H1 (cell line): ENCODE results near the gene NEU2. TPM values are rescaled to one million over a fixed set of nuclear protein-coding genes. Genes with fewer than 3 reads are reported as not detected.

Experiments used
- CTBP2 ChIP-seq: IDR thresholded peaks from 2 replicates; pipeline ENCODE4 v1.7.0; 2011; ENCODE audit warnings: borderline replicate concordance, mild to moderate bottlenecking, moderate library complexity, mixed read lengths, low read length; ENCODE audit not compliant: insufficient read depth, insufficient read length
- FOSL1 ChIP-seq: IDR thresholded peaks from 2 replicates; pipeline ENCODE4 v1.6.1; 2011; ENCODE audit warnings: mild to moderate bottlenecking, low read depth, low read length, moderate library complexity; ENCODE audit not compliant: insufficient read depth
- NRF1 ChIP-seq: IDR thresholded peaks from 2 replicates; pipeline ENCODE4 v1.6.1; 2011; ENCODE audit warnings: mild to moderate bottlenecking, low read depth, low read length, improper control_type of control experiment
- RXRA ChIP-seq: IDR thresholded peaks from 2 replicates; pipeline ENCODE4 v1.6.1; 2011; ENCODE audit warnings: low read depth, mild to moderate bottlenecking, low read length, moderate library complexity; ENCODE audit not compliant: insufficient read depth
- SIN3A ChIP-seq, 2 experiments: IDR thresholded peaks in 1 of 2; conservative IDR thresholded peaks in 1 of 2; 2 replicates each; pipeline ENCODE4 v1.6.1; 2011 to 2012; ENCODE audit warnings: low read length in 2 of 2, improper control_type of control experiment in 1 of 2, low read depth in 1 of 2, mild to moderate bottlenecking in 1 of 2
- TBP ChIP-seq: IDR thresholded peaks from 2 replicates; pipeline ENCODE4 v1.6.1; 2011; ENCODE audit warnings: low read depth, low read length, improper control_type of control experiment
- USF2 ChIP-seq: IDR thresholded peaks from 2 replicates; pipeline ENCODE4 v1.6.1; 2011; ENCODE audit warnings: low read length, improper control_type of control experiment
- polyA plus RNA-seq, 7 experiments: library from polyadenylated mRNA; depleted of rRNA in 3 of 7; stranded (reverse) in 5 of 7; unstranded in 2 of 7; fragments of >200 nt in 5 of 7; fragments of 200-250 nt in 2 of 7; gene quantifications; 1 replicate in 5 of 7; 2 replicates in 1 of 7; 4 replicates in 1 of 7; pipeline versions ENCODE4 v1.2.1 to v1.2.3, GENCODE V29; 2011 to 2013; ENCODE audit warnings: missing spikeins in 2 of 7, mixed read lengths in 2 of 7
- total RNA-seq: library from RNA; stranded (reverse); fragmentation: NEBNext Ultra II Directional; extraction: Animal tissue kit (Norgen Biotek cat#: 25700); gene quantifications from 2 replicates; pipeline ENCODE4 v1.2.1, GENCODE V29; 2021

The NEU2 gene
- total and polyA plus RNA-seq, 2 of the 8 experiments (the other 6 are each of a cell fraction or from before 2014, with no cell fraction given): 0.12 TPM; not detected in 1

- no peak for TF ChIP-seq USF2
- TF ChIP-seq FOSL1: no peak
- TF ChIP-seq RXRA: no peak
- TF ChIP-seq SIN3A (conservative IDR thresholded peaks at IDR 0.05 in 1 of 2, IDR thresholded peaks at IDR 0.05 in 1 of 2; ENCODE audit: low read depth in 1 of 2, low read length in 2 of 2): no peak
- TF ChIP-seq CTBP2: no peak
- TF ChIP-seq TBP: no peak
- TF ChIP-seq NRF1: no peak
Observed at GRCh38 chr2:233022561-233022960, 9.9 kb upstream of the NEU2 start (continued).
